H1 (cell line): ENCODE results near the gene GRAMD4.

Experiments
- BRCA1 ChIP-seq: IDR thresholded peaks from 2 replicates; pipeline ENCODE4 v1.6.1; 2012; ENCODE audit warnings: low read depth, low read length, improper control_type of control experiment
- CTCF ChIP-seq, 3 experiments: IDR thresholded peaks; 1 replicate in 2 of 3; 2 replicates in 1 of 3; pipeline versions ENCODE4 v1.5.1 to v1.6.1; 2011; ENCODE audit warnings: low read length in 3 of 3, mild to moderate bottlenecking in 3 of 3, inconsistent platforms in 2 of 3, low read depth in 1 of 3, moderate library complexity in 1 of 3; ENCODE audit not compliant: insufficient read depth in 1 of 3; ENCODE audit errors: control extremely low read depth in 1 of 3
- EZH2 ChIP-seq: fragments of 200-600 bp; sonication (generic); IDR thresholded peaks from 2 replicates; pipeline ENCODE4 v1.7.1; 2012; ENCODE audit warnings: low read depth, mild to moderate bottlenecking, moderate library complexity, low read length, inconsistent platforms; ENCODE audit not compliant: severe bottlenecking
- POLR2AphosphoS5 ChIP-seq: IDR thresholded peaks from 2 replicates; pipeline ENCODE4 v1.6.1; 2011; ENCODE audit warnings: low read depth, low read length
- RAD21 ChIP-seq, 2 experiments: IDR thresholded peaks in 1 of 2; conservative IDR thresholded peaks in 1 of 2; 2 replicates each; pipeline ENCODE4 v1.6.1; 2011; ENCODE audit warnings: low read depth in 2 of 2, low read length in 2 of 2, improper control_type of control experiment in 1 of 2, inconsistent platforms in 1 of 2, mild to moderate bottlenecking in 1 of 2, moderate library complexity in 1 of 2

- TF ChIP-seq CTCF (IDR thresholded peaks at IDR 0.05; ENCODE audit: control extremely low read depth in 1 of 3, insufficient read depth in 1 of 3, low read depth in 1 of 3, low read length in 3 of 3): no peak
- TF ChIP-seq POLR2AphosphoS5: no peak
- TF ChIP-seq RAD21 (IDR thresholded peaks at IDR 0.05 in 1 of 2, conservative IDR thresholded peaks at IDR 0.05 in 1 of 2; ENCODE audit: low read depth in 2 of 2, low read length in 2 of 2): no peak
- no peak for TF ChIP-seq EZH2
- TF ChIP-seq BRCA1: no peak
Observed at GRCh38 chr22:46678785-46679700, 58.9 kb downstream of the GRAMD4 start.
